GM19238 (cell line): ENCODE data around the gene SDR42E2.
"Not testable (repeated sequence)": the region's sequence is repeated elsewhere in the genome, so short reads cannot be mapped to it uniquely, and the experiment has no call there.

Experiments used
- DNase-seq: peaks from one replicate; pipeline ENCODE4 v3.0.0; 2011; ENCODE audit warnings: low spot score; ENCODE audit not compliant: insufficient read length

SDR42E2 gene

GRCh38 chr16:22190776-22191531, 28.6 kb downstream of the SDR42E2 start:
- peak; percentile 70 for DNase-seq

- DNase-seq = no peak
These were observed 29.4 kb downstream of the SDR42E2 start for GRCh38 chr16:22191532-22192260.

GRCh38 chr16:22192261-22193062, 30.2 kb downstream of the SDR42E2 start:
- no peak for DNase-seq

- DNase-seq = no peak
These were observed 30.7 kb downstream of the SDR42E2 start for GRCh38 chr16:22193063-22193411.

GRCh38 chr16:22194707-22195444, 32.6 kb downstream of the SDR42E2 start:
- DNase-seq = no peak

GRCh38 chr16:22195445-22195694, 33.1 kb downstream of the SDR42E2 start:
- no peak for DNase-seq

- DNase-seq = no peak
These were observed 33.6 kb downstream of the SDR42E2 start for GRCh38 chr16:22195695-22196558.

- not testable (repeated sequence) for DNase-seq
These were observed 34.4 kb downstream of the SDR42E2 start for GRCh38 chr16:22196559-22197168.

- DNase-seq = no peak
These were observed 36.4 kb downstream of the SDR42E2 start for GRCh38 chr16:22198547-22199293.

- DNase-seq = no peak
These were observed 39.9 kb downstream of the SDR42E2 start for GRCh38 chr16:22202261-22202637.

GRCh38 chr16:22203091-22203490, 40.8 kb downstream of the SDR42E2 start:
- DNase-seq = no peak

- no peak for DNase-seq
These were observed 41.9 kb downstream of the SDR42E2 start for GRCh38 chr16:22204091-22204655.

GRCh38 chr16:22205577-22206012, 43.3 kb downstream of the SDR42E2 start:
- no peak for DNase-seq

GRCh38 chr16:22206013-22206841, 43.9 kb downstream of the SDR42E2 start, which contains the start of gene EEF2K:
Gene EEF2K (plus strand): TSS chr16:22206278. CDS start chr16:22225730, 19,452 bp downstream.
- DNase-seq = peak; percentile 89

- peak; percentile 56 for DNase-seq
These were observed 44.8 kb downstream of the SDR42E2 start for GRCh38 chr16:22206842-22207714.

- no peak for DNase-seq
These were observed 45.5 kb downstream of the SDR42E2 start for GRCh38 chr16:22207715-22208360.

- no peak for DNase-seq
These were observed 48.0 kb downstream of the SDR42E2 start for GRCh38 chr16:22210285-22210684.
